SK-N-SH treated with all-trans-retinoic acid at 6 μM for 48 hours (cell line): ENCODE data around the gene TMEM127.

Experiments used
- ATAC-seq: fragments of 200-7000 bp; cut with Tn5 transposase; 3 replicates; pipeline ENCODE4 v1.9.1; 2020; ENCODE audit warnings: mild to moderate bottlenecking, moderate library complexity
- ARNTL ChIP-seq: fragments of 450-650 bp; formaldehyde crosslinking; IDR thresholded peaks from 2 replicates; pipeline ENCODE4 v1.5.0; 2020; ENCODE audit warnings: low read depth, mild to moderate bottlenecking, moderate library complexity, borderline replicate concordance
- BACH2 ChIP-seq: fragments of 250-450 bp; sonication (Bioruptor Pico); IDR thresholded peaks from 2 replicates; pipeline ENCODE4 v1.9.0; 2021; ENCODE audit warnings: mild to moderate bottlenecking, borderline replicate concordance
- CREB5 ChIP-seq: fragments of 250-450 bp; sonication (Bioruptor Pico); IDR thresholded peaks from 2 replicates; pipeline ENCODE4 v1.5.1; 2020; ENCODE audit warnings: low read depth, mild to moderate bottlenecking, moderate library complexity
- CSDC2 ChIP-seq: fragments of 250-450 bp; sonication (Bioruptor Pico); IDR thresholded peaks from 2 replicates; pipeline ENCODE4 v1.5.0; 2020; ENCODE audit warnings: mild to moderate bottlenecking, moderate library complexity
- CSRNP3 ChIP-seq: fragments of 250-450 bp; sonication (Bioruptor Pico); IDR thresholded peaks from 2 replicates; pipeline ENCODE4 v1.5.1; 2021; ENCODE audit warnings: mild to moderate bottlenecking, moderate library complexity
- ESRRG ChIP-seq: fragments of 250-450 bp; sonication (Bioruptor Pico); IDR thresholded peaks from 2 replicates; pipeline ENCODE4 v1.6.1; 2021; ENCODE audit warnings: mild to moderate bottlenecking
- GLIS3 ChIP-seq: fragments of 250-450 bp; sonication (Bioruptor Pico); IDR thresholded peaks from 2 replicates; pipeline ENCODE4 v1.5.0; 2020; ENCODE audit warnings: mild to moderate bottlenecking, moderate library complexity
- ISL1 ChIP-seq: fragments of 250-450 bp; sonication (Bioruptor Pico); IDR thresholded peaks from 2 replicates; pipeline ENCODE4 v2.1.2; 2022; ENCODE audit warnings: mild to moderate bottlenecking, moderate library complexity
- OSR1 ChIP-seq: fragments of 250-450 bp; sonication (Bioruptor Pico); IDR thresholded peaks from 2 replicates; pipeline ENCODE4 v1.8.0; 2022; ENCODE audit warnings: moderate library complexity, mild to moderate bottlenecking, inconsistent platforms
- PATZ1 ChIP-seq: fragments of 250-450 bp; sonication (Bioruptor Pico); IDR thresholded peaks from 2 replicates; pipeline ENCODE4 v1.8.0; 2020; ENCODE audit warnings: mild to moderate bottlenecking, moderate library complexity, borderline replicate concordance
- PPARA ChIP-seq: fragments of 250-450 bp; sonication (Bioruptor Pico); IDR thresholded peaks from 2 replicates; pipeline ENCODE4 v1.5.0; 2020; ENCODE audit warnings: mild to moderate bottlenecking, borderline replicate concordance
- RARB ChIP-seq: fragments of 250-450 bp; sonication (Bioruptor Pico); IDR thresholded peaks from 2 replicates; pipeline ENCODE4 v1.8.0; 2021; ENCODE audit warnings: mild to moderate bottlenecking, moderate library complexity
- SNAI2 ChIP-seq: fragments of 250-450 bp; sonication (Bioruptor Pico); IDR thresholded peaks from 2 replicates; pipeline ENCODE4 v1.5.0; 2020; ENCODE audit warnings: mild to moderate bottlenecking, moderate library complexity
- TOX ChIP-seq: fragments of 250-450 bp; sonication (Bioruptor Pico); IDR thresholded peaks from 2 replicates; pipeline ENCODE4 v1.8.0; 2021; ENCODE audit warnings: mild to moderate bottlenecking, moderate library complexity, borderline replicate concordance
- ZC3H10 ChIP-seq: fragments of 250-450 bp; sonication (Bioruptor Pico); IDR thresholded peaks from 2 replicates; pipeline ENCODE4 v1.5.1; 2021; ENCODE audit warnings: mild to moderate bottlenecking, moderate library complexity
- ZFP3 ChIP-seq: fragments of 250-450 bp; sonication (Bioruptor Pico); IDR thresholded peaks from 2 replicates; pipeline ENCODE4 v1.5.0; 2020; ENCODE audit warnings: mild to moderate bottlenecking, moderate library complexity
- ZFP30 ChIP-seq: fragments of 450-650 bp; formaldehyde crosslinking; IDR thresholded peaks from 2 replicates; pipeline ENCODE4 v1.5.0; 2022; ENCODE audit warnings: mild to moderate bottlenecking, moderate library complexity
- ZNF565 ChIP-seq: fragments of 450-650 bp; formaldehyde crosslinking; conservative IDR thresholded peaks from 2 replicates; pipeline ENCODE4 v1.5.0; 2020; ENCODE audit warnings: low read depth, mild to moderate bottlenecking, moderate library complexity
- ZNF70 ChIP-seq: fragments of 450-650 bp; formaldehyde crosslinking; IDR thresholded peaks from 2 replicates; pipeline ENCODE4 v1.5.0; 2020; ENCODE audit warnings: mild to moderate bottlenecking, moderate library complexity
- ZNF8 ChIP-seq: fragments of 450-650 bp; formaldehyde crosslinking; IDR thresholded peaks from 2 replicates; pipeline ENCODE4 v1.5.0; 2020; ENCODE audit warnings: mild to moderate bottlenecking, moderate library complexity
- TF ChIP-seq, protein P1 (sequence below): fragments of 250-450 bp; sonication (Bioruptor Pico); IDR thresholded peaks from 2 replicates; pipeline ENCODE4 v1.8.0; 2021; ENCODE audit warnings: low read depth, mild to moderate bottlenecking, moderate library complexity, borderline replicate concordance
- TF ChIP-seq, protein P2 (sequence below): fragments of 250-450 bp; sonication (Bioruptor Pico); IDR thresholded peaks from 2 replicates; pipeline ENCODE4 v1.5.0; 2020; ENCODE audit warnings: mild to moderate bottlenecking, moderate library complexity

Gene TMEM127

DNA sequence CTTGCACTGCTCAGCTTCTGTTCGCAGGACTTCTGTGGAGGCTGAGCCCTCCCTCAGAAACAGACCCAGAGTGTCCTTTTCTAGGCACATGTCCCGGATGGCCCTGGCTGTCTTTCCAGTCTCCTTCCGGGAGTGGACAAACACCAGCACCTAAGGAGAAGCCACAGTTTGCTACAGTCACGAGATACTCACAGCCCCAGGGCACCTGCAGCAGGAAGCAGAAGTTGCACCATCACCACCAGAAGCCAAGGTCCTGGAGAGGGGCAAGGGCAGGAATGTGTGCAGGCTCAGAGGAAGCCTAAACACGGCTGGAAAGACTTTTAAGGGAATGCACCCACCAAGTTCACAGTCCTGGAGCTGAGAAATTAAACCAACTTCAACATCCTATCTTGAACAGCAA lies 26.0 kb upstream of the TMEM127 start:
- ATAC-seq: no peak
- TF ChIP-seq GLIS3: no peak

DNA sequence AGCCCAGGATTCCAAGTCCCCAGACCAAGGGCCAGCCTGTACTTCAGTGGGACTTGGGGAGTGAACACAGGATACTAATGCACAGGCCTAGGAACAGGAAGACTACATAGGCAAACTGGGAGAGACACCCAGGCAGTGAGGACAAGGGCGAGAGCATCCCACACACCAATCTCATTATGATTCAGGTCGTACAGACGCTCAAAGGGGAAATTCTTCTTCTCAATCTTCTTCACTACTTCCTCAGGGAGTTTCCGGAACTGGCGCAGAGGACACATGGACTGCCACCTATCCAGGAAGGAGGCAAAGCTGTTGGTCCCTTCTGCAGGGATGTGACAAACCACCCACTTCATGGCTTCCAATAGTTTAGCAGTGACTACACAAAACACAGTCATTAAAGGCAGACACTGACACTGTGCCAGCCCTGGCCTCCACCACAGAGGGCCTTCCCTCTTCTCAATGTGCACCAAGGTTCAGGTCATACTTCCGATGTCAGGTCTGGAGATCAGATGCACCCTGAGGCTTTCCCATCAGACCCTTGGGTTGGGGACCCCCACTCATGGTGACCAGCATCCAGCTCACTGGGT lies 21.6 kb upstream of the TMEM127 start:
- no peak for TF ChIP-seq ZC3H10 (CRISPR knock-in tag)
- no peak for TF ChIP-seq ZNF70 (CRISPR knock-in tag)
- no peak for TF ChIP-seq TOX
- TF ChIP-seq, protein P1, sequence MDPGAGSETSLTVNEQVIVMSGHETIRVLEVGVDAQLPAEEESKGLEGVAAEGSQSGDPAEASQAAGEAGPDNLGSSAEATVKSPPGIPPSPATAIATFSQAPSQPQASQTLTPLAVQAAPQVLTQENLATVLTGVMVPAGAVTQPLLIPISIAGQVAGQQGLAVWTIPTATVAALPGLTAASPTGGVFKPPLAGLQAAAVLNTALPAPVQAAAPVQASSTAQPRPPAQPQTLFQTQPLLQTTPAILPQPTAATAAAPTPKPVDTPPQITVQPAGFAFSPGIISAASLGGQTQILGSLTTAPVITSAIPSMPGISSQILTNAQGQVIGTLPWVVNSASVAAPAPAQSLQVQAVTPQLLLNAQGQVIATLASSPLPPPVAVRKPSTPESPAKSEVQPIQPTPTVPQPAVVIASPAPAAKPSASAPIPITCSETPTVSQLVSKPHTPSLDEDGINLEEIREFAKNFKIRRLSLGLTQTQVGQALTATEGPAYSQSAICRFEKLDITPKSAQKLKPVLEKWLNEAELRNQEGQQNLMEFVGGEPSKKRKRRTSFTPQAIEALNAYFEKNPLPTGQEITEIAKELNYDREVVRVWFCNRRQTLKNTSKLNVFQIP (CRISPR knock-in tag): no peak
- no peak for TF ChIP-seq BACH2 (CRISPR knock-in tag)
- no peak for TF ChIP-seq ARNTL (CRISPR knock-in tag)
- no peak for TF ChIP-seq PATZ1
- no peak for TF ChIP-seq OSR1
- TF ChIP-seq PPARA (CRISPR knock-in tag): no peak
- no peak for TF ChIP-seq GLIS3
- no peak for TF ChIP-seq ZNF8 (CRISPR knock-in tag)
- no peak for TF ChIP-seq CSDC2 (CRISPR knock-in tag)
- TF ChIP-seq ZFP3: no peak
- no peak for ATAC-seq

DNA sequence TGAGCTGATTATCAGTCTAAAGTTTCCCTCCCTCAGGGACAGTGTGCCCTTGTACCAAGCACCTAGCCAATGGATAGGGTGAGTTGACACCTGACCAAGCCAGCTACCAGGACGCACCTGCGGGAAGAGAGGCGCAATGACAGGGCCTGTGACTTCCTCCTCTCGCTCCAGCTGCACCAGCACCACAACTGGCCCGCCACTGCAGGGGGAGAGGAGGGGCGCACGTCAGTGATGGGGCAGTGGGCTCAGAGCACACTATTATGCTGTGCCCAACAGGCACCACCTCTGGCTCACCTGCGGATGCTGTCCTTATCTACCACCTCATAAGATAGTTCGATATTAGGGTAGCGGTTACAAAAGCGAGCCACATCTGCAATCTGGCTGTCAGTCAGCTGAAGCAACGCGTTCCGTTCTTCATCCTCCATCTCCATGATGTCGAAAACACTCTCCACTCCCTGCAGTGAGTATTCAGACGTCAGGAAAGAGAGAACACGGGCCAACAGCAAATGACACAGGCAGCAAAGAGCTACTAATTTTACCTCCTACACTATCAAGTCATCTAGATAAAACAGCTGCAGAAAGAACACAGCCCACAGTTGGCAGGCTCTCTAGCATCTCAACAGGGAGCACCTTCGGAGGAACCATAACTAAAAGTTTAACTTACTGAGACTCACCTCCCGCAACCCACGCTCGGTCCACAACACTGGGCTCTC lies 11.1 kb upstream of the TMEM127 start:
- ATAC-seq: no peak

More for the DNA sequence above, 11.1 kb upstream of the TMEM127 start:
- TF ChIP-seq PPARA (CRISPR knock-in tag) (no peak), ZFP3 (no peak), ARNTL (CRISPR knock-in tag) (no peak), SNAI2 (CRISPR knock-in tag) (no peak), ISL1 (CRISPR knock-in tag) (no peak), ESRRG (CRISPR knock-in tag) (no peak), RARB (CRISPR knock-in tag) (no peak), CREB5 (no peak), ZFP30 (no peak), ZNF8 (CRISPR knock-in tag) (no peak), BACH2 (CRISPR knock-in tag) (no peak), CSDC2 (CRISPR knock-in tag) (no peak), CSRNP3 (CRISPR knock-in tag) (no peak), TOX (no peak), ZNF565 (CRISPR knock-in tag) (no peak), ZNF70 (CRISPR knock-in tag) (no peak)
- TF ChIP-seq, protein P2, sequence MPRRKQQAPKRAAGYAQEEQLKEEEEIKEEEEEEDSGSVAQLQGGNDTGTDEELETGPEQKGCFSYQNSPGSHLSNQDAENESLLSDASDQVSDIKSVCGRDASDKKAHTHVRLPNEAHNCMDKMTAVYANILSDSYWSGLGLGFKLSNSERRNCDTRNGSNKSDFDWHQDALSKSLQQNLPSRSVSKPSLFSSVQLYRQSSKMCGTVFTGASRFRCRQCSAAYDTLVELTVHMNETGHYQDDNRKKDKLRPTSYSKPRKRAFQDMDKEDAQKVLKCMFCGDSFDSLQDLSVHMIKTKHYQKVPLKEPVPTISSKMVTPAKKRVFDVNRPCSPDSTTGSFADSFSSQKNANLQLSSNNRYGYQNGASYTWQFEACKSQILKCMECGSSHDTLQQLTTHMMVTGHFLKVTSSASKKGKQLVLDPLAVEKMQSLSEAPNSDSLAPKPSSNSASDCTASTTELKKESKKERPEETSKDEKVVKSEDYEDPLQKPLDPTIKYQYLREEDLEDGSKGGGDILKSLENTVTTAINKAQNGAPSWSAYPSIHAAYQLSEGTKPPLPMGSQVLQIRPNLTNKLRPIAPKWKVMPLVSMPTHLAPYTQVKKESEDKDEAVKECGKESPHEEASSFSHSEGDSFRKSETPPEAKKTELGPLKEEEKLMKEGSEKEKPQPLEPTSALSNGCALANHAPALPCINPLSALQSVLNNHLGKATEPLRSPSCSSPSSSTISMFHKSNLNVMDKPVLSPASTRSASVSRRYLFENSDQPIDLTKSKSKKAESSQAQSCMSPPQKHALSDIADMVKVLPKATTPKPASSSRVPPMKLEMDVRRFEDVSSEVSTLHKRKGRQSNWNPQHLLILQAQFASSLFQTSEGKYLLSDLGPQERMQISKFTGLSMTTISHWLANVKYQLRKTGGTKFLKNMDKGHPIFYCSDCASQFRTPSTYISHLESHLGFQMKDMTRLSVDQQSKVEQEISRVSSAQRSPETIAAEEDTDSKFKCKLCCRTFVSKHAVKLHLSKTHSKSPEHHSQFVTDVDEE (CRISPR knock-in tag): no peak
- TF ChIP-seq, protein P1 (CRISPR knock-in tag): no peak
